Esophagus muscularis mucosa (tissue), 4 donors: ENCODE data around the gene EDC3.

Experiments
- EP300 ChIP-seq: sonication (generic); formaldehyde crosslinking; IDR thresholded peaks from one replicate; pipeline ENCODE4 v1.6.1; 2017; ENCODE audit warnings: antibody characterized with exemption
- POLR2A ChIP-seq: fragments of 450-650 bp; IDR thresholded peaks from one replicate; pipeline ENCODE4 v1.6.1; 2017; ENCODE audit warnings: antibody characterized with exemption, moderate library complexity, mild to moderate bottlenecking, low read depth
- TF ChIP-seq, protein P1 (sequence below), 3 experiments: fragments of 200-600 bp in 2 of 3; fragments of 450-650 bp in 1 of 3; sonication (generic) in 2 of 3; IDR thresholded peaks; one replicate each; pipeline ENCODE4 v1.5.1; 2017 to 2019; ENCODE audit warnings: antibody characterized with exemption in 3 of 3, mild to moderate bottlenecking in 2 of 3, moderate library complexity in 1 of 3

GRCh38 chr15:74709892-74710291, 14.1 kb upstream of the EDC3 start:
- TF ChIP-seq, protein P1, sequence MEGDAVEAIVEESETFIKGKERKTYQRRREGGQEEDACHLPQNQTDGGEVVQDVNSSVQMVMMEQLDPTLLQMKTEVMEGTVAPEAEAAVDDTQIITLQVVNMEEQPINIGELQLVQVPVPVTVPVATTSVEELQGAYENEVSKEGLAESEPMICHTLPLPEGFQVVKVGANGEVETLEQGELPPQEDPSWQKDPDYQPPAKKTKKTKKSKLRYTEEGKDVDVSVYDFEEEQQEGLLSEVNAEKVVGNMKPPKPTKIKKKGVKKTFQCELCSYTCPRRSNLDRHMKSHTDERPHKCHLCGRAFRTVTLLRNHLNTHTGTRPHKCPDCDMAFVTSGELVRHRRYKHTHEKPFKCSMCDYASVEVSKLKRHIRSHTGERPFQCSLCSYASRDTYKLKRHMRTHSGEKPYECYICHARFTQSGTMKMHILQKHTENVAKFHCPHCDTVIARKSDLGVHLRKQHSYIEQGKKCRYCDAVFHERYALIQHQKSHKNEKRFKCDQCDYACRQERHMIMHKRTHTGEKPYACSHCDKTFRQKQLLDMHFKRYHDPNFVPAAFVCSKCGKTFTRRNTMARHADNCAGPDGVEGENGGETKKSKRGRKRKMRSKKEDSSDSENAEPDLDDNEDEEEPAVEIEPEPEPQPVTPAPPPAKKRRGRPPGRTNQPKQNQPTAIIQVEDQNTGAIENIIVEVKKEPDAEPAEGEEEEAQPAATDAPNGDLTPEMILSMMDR (IDR thresholded peaks at IDR 0.05), result no peak
- no peak for TF ChIP-seq EP300
- TF ChIP-seq POLR2A, result no peak
